SK-N-SH (cell line): ENCODE data around the gene ALOX15. TPM values are rescaled to one million over a fixed set of nuclear protein-coding genes. Genes with fewer than 3 reads are reported as not detected.

ENCODE experiments used
- CTCF ChIA-PET: fragments of 300-600, 350-600 bp; formaldehyde crosslinking; extraction: SDS; loops from one replicate; lab custom pipeline; 2021; lab: Yijun Ruan, JAX
- POLR2A ChIA-PET: fragments of 350-600 bp; sonication (Branson Sonifier 250); formaldehyde crosslinking; extraction: SDS; loops from one replicate; lab custom pipeline; 2020; ENCODE audit warnings: antibody characterized with exemption, inconsistent platforms; lab: Yijun Ruan, JAX
- DNase-seq: peaks from one replicate; pipeline ENCODE4 v3.0.0; 2012
- H2AFZ ChIP-seq: fragments of 200-600 bp; sonication (generic); 2 replicates; pipeline ENCODE4 v1.8.1; 2016; ENCODE audit warnings: antibody characterized with exemption, mild to moderate bottlenecking, low read depth
- H3F3A ChIP-seq: fragments of 200-600 bp; sonication (generic); replicated peaks from 2 replicates; pipeline ENCODE3; 2016; ENCODE audit warnings: antibody characterized with exemption, mild to moderate bottlenecking; ENCODE audit not compliant: insufficient read depth
- H3K27ac ChIP-seq, 2 experiments: fragments of 200-500 bp in 1 of 2; fragments of 200-600 bp in 1 of 2; sonication (Bioruptor generic) in 1 of 2; sonication (generic), shearing (Covaris generic) in 1 of 2; 2 replicates each; pipeline versions ENCODE4 v1.5.1 to v1.6.1; 2014 to 2016; ENCODE audit warnings: low read depth in 2 of 2, inconsistent platforms in 1 of 2, low read length in 1 of 2, mild to moderate bottlenecking in 1 of 2, mixed read lengths in 1 of 2
- H3K27me3 ChIP-seq: fragments of 200-600 bp; sonication (generic), shearing (Covaris generic); 2 replicates; pipeline ENCODE4 v1.6.1; 2016; ENCODE audit warnings: mixed run types; ENCODE audit not compliant: insufficient read depth
- H3K36me3 ChIP-seq, 2 experiments: fragments of 200-500 bp in 1 of 2; fragments of 200-600 bp in 1 of 2; sonication (Bioruptor generic) in 1 of 2; sonication (generic) in 1 of 2; replicated peaks in 1 of 2; 2 replicates each; pipeline versions ENCODE3 to v1.5.1; 2014 to 2016; ENCODE audit warnings: low read length in 1 of 2, mild to moderate bottlenecking in 1 of 2; ENCODE audit not compliant: insufficient read depth in 2 of 2, control insufficient read depth in 1 of 2
- H3K4me1 ChIP-seq, 2 experiments: fragments of 200-500 bp in 1 of 2; fragments of 200-600 bp in 1 of 2; sonication (Bioruptor generic) in 1 of 2; sonication (generic), shearing (Covaris generic) in 1 of 2; 2 replicates each; pipeline versions ENCODE4 v1.5.1 to v1.6.1; 2014 to 2016; ENCODE audit warnings: low read depth in 1 of 2, low read length in 1 of 2, mixed run types in 1 of 2; ENCODE audit not compliant: insufficient read depth in 2 of 2, control insufficient read depth in 1 of 2
- H3K4me2 ChIP-seq: fragments of 200-600 bp; sonication (generic), shearing (Covaris generic); 2 replicates; pipeline ENCODE4 v1.6.1; 2017; ENCODE audit warnings: mixed run types
- H3K4me3 ChIP-seq, 2 experiments: fragments of 200-500 bp in 1 of 2; fragments of 200-600 bp in 1 of 2; sonication (Bioruptor generic) in 1 of 2; sonication (generic), shearing (Covaris generic) in 1 of 2; 2 replicates each; pipeline versions ENCODE4 v1.5.1 to v1.8.1; 2014 to 2016; ENCODE audit warnings: low read depth in 2 of 2, inconsistent platforms in 1 of 2, low read length in 1 of 2, mild to moderate bottlenecking in 1 of 2, mixed read lengths in 1 of 2, moderate library complexity in 1 of 2
- H3K79me2 ChIP-seq: fragments of 200-600 bp; sonication (generic); 2 replicates; pipeline ENCODE4 v1.8.1; 2017; ENCODE audit warnings: mild to moderate bottlenecking; ENCODE audit not compliant: insufficient read depth
- H3K9ac ChIP-seq: fragments of 200-600 bp; sonication (generic); 2 replicates; pipeline ENCODE4 v1.6.1; 2017; ENCODE audit warnings: mixed run types
- H3K9me2 ChIP-seq: fragments of 200-600 bp; sonication (generic); 2 replicates; pipeline ENCODE4 v1.6.1; 2017; ENCODE audit warnings: mixed run types
- H3K9me3 ChIP-seq: fragments of 200-600 bp; sonication (generic); 2 replicates; pipeline ENCODE4 v1.6.1; 2017; ENCODE audit warnings: mixed run types, mild to moderate bottlenecking, moderate library complexity
- H4K20me1 ChIP-seq: fragments of 200-600 bp; sonication (generic); 2 replicates; pipeline ENCODE4 v1.6.1; 2017; ENCODE audit warnings: mild to moderate bottlenecking, mixed run types; ENCODE audit not compliant: insufficient read depth
- CHD2 ChIP-seq: fragments of 150-350 bp; IDR thresholded peaks from 2 replicates; pipeline ENCODE4 v1.6.1; 2018; ENCODE audit warnings: low read length; ENCODE audit not compliant: partially characterized antibody
- ELF1 ChIP-seq: IDR thresholded peaks from 2 replicates; pipeline ENCODE4 v1.4.0; 2012
- EP300 ChIP-seq, 2 experiments: IDR thresholded peaks; 2 replicates each; pipeline versions ENCODE4 v1.4.0 to v1.6.1; 2012; ENCODE audit warnings: borderline replicate concordance in 1 of 2, low read depth in 1 of 2, low read length in 1 of 2
- EZH2phosphoT487 ChIP-seq: fragments of 200-600 bp; sonication (generic); IDR thresholded peaks from 2 replicates; pipeline ENCODE4 v1.6.1; 2017; ENCODE audit warnings: low read depth, mixed run types, mild to moderate bottlenecking, antibody characterized with exemption, moderate library complexity, borderline replicate concordance
- FOXM1 ChIP-seq: IDR thresholded peaks from 2 replicates; pipeline ENCODE4 v1.4.0; 2012; ENCODE audit warnings: low read depth, mild to moderate bottlenecking
- GATA2 ChIP-seq: sonication (generic); formaldehyde crosslinking; IDR thresholded peaks from 2 replicates; pipeline ENCODE4 v1.5.0; 2020; ENCODE audit warnings: mild to moderate bottlenecking, missing genetic modification reagents
- JUND ChIP-seq: IDR thresholded peaks from 2 replicates; pipeline ENCODE4 v1.4.0; 2012
- MAX ChIP-seq: IDR thresholded peaks from 2 replicates; pipeline ENCODE4 v1.4.0; 2012; ENCODE audit warnings: low read depth
- MEF2A ChIP-seq: IDR thresholded peaks from 2 replicates; pipeline ENCODE4 v1.4.0; 2012; ENCODE audit warnings: low read depth, borderline replicate concordance
- POLR2AphosphoS5 ChIP-seq: IDR thresholded peaks from 2 replicates; pipeline ENCODE4 v1.6.1; 2012; ENCODE audit warnings: low read depth, low read length
- RFX5 ChIP-seq: IDR thresholded peaks from 2 replicates; pipeline ENCODE4 v1.6.1; 2012; ENCODE audit warnings: mild to moderate bottlenecking, improper control_type of control experiment, low read length
- RXRA ChIP-seq: IDR thresholded peaks from 2 replicates; pipeline ENCODE4 v1.4.0; 2012; ENCODE audit warnings: low read depth, mild to moderate bottlenecking, borderline replicate concordance
- SIN3A ChIP-seq: IDR thresholded peaks from 2 replicates; pipeline ENCODE4 v1.6.1; 2012; ENCODE audit warnings: low read depth, mild to moderate bottlenecking, low read length, moderate library complexity, borderline replicate concordance
- TAF1 ChIP-seq: IDR thresholded peaks from 2 replicates; pipeline ENCODE4 v1.6.1; 2012; ENCODE audit warnings: low read depth, mild to moderate bottlenecking, low read length, moderate library complexity, borderline replicate concordance
- TCF12 ChIP-seq: IDR thresholded peaks from 2 replicates; pipeline ENCODE4 v1.4.0; 2012
- TEAD4 ChIP-seq: IDR thresholded peaks from 2 replicates; pipeline ENCODE4 v1.4.0; 2012; ENCODE audit warnings: mild to moderate bottlenecking, borderline replicate concordance; ENCODE audit not compliant: insufficient read depth
- WGBS: methylation state at CpG from one replicate; pipeline ENCODE4 v1.1.6; 2017; ENCODE audit warnings: low lambda C conversion rate; 5-methylcytosine and 5-hydroxymethylcytosine counted together
- polyA plus RNA-seq, 3 experiments: library from polyadenylated mRNA; depleted of rRNA; stranded (reverse); fragments of >200 nt; gene quantifications; 2 replicates each; pipeline ENCODE4 v1.2.3, GENCODE V29; 2012
- TF ChIP-seq, protein P1 (sequence below): IDR thresholded peaks from 2 replicates; pipeline ENCODE4 v1.4.0; 2012; ENCODE audit warnings: low read depth, borderline replicate concordance
- TF ChIP-seq, protein P2 (sequence below): IDR thresholded peaks from 2 replicates; pipeline ENCODE4 v1.4.0; 2012; ENCODE audit warnings: low read depth, borderline replicate concordance
- TF ChIP-seq, protein P3 (sequence below): IDR thresholded peaks from 2 replicates; pipeline ENCODE4 v1.6.1; 2012; ENCODE audit warnings: mild to moderate bottlenecking, low read depth, low read length, moderate library complexity
- TF ChIP-seq, protein P4 (sequence below): fragments of 150-350 bp; IDR thresholded peaks from 2 replicates; pipeline ENCODE4 v1.6.1; 2017; ENCODE audit warnings: antibody characterized with exemption, low read length, low read depth, borderline replicate concordance

Gene ALOX15
- polyA plus RNA-seq, 1 of the 3 experiments (the other 2 are of a cell fraction), result not detected

- ChIA-PET POLR2A (interaction anchor here (0.6 kb wide), 1 partner anchor 14 kb away, joined by 3 read pairs; no protein-coding TSS in a partner anchor), CTCF (interaction anchor here (1.1 to 5.1 kb wide), 5 partner anchors 8 to 42 kb away, joined by 3 to 59 read pairs (median 8); partner anchors contain the start of gene SMTNL2)
- Histone ChIP-seq H4K20me1 (no peaks in the 10 kb centered on the region), H3K27ac (no peak overlapping the region), H3K9me3 (no peaks in the 10 kb centered on the region), H3K4me1 (peaks cover 0 to under 1% of the 10 kb centered on the region in 2 experiments; a peak in 1 of 4 replicates), H3K9ac (no peak overlapping the region), H3K27me3 (peaks cover 22% of the 10 kb centered on the region; the same call in 1 of the 2 replicates), H3K9me2 (no peaks in the 10 kb centered on the region), H3F3A (no peaks in the 10 kb centered on the region), H3K4me2 (no peak overlapping the region), H3K4me3 (no peak overlapping the region), H3K36me3 (no peaks in the 10 kb centered on the region), H2AFZ (no peak overlapping the region), H3K79me2 (no peaks in the 10 kb centered on the region)
- TF ChIP-seq EP300 (IDR thresholded peaks at IDR 0.05; ENCODE audit: borderline replicate concordance in 1 of 2, low read depth in 1 of 2, low read length in 1 of 2) (no peak), TEAD4 (no peak), JUND (no peak), MAX (no peak), SIN3A (no peak), GATA2 (CRISPR knock-in tag) (no peak), TCF12 (no peak), CHD2 (no peak), TAF1 (no peak), MEF2A (no peak), FOXM1 (no peak), POLR2AphosphoS5 (no peak), ELF1 (no peak), RXRA (no peak), RFX5 (no peak), EZH2phosphoT487 (no peak)
- TF ChIP-seq, protein P1, sequence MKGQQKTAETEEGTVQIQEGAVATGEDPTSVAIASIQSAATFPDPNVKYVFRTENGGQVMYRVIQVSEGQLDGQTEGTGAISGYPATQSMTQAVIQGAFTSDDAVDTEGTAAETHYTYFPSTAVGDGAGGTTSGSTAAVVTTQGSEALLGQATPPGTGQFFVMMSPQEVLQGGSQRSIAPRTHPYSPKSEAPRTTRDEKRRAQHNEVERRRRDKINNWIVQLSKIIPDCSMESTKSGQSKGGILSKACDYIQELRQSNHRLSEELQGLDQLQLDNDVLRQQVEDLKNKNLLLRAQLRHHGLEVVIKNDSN, result no peak
- TF ChIP-seq, protein P2, sequence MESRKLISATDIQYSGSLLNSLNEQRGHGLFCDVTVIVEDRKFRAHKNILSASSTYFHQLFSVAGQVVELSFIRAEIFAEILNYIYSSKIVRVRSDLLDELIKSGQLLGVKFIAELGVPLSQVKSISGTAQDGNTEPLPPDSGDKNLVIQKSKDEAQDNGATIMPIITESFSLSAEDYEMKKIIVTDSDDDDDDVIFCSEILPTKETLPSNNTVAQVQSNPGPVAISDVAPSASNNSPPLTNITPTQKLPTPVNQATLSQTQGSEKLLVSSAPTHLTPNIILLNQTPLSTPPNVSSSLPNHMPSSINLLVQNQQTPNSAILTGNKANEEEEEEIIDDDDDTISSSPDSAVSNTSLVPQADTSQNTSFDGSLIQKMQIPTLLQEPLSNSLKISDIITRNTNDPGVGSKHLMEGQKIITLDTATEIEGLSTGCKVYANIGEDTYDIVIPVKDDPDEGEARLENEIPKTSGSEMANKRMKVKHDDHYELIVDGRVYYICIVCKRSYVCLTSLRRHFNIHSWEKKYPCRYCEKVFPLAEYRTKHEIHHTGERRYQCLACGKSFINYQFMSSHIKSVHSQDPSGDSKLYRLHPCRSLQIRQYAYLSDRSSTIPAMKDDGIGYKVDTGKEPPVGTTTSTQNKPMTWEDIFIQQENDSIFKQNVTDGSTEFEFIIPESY, result no peak
- TF ChIP-seq, protein P3, sequence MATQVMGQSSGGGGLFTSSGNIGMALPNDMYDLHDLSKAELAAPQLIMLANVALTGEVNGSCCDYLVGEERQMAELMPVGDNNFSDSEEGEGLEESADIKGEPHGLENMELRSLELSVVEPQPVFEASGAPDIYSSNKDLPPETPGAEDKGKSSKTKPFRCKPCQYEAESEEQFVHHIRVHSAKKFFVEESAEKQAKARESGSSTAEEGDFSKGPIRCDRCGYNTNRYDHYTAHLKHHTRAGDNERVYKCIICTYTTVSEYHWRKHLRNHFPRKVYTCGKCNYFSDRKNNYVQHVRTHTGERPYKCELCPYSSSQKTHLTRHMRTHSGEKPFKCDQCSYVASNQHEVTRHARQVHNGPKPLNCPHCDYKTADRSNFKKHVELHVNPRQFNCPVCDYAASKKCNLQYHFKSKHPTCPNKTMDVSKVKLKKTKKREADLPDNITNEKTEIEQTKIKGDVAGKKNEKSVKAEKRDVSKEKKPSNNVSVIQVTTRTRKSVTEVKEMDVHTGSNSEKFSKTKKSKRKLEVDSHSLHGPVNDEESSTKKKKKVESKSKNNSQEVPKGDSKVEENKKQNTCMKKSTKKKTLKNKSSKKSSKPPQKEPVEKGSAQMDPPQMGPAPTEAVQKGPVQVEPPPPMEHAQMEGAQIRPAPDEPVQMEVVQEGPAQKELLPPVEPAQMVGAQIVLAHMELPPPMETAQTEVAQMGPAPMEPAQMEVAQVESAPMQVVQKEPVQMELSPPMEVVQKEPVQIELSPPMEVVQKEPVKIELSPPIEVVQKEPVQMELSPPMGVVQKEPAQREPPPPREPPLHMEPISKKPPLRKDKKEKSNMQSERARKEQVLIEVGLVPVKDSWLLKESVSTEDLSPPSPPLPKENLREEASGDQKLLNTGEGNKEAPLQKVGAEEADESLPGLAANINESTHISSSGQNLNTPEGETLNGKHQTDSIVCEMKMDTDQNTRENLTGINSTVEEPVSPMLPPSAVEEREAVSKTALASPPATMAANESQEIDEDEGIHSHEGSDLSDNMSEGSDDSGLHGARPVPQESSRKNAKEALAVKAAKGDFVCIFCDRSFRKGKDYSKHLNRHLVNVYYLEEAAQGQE, result no peak
- TF ChIP-seq, protein P4, sequence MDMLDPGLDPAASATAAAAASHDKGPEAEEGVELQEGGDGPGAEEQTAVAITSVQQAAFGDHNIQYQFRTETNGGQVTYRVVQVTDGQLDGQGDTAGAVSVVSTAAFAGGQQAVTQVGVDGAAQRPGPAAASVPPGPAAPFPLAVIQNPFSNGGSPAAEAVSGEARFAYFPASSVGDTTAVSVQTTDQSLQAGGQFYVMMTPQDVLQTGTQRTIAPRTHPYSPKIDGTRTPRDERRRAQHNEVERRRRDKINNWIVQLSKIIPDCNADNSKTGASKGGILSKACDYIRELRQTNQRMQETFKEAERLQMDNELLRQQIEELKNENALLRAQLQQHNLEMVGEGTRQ, result no peak
- WGBS, result 80% methylated on average over 7 of the region's 7 CpGs
- DNase-seq, result no peak
These were observed 31.7 kb downstream of the ALOX15 start for GRCh38 chr17:4609761-4610160.
